GM19043 (cell line): ENCODE data around the gene WDR82.

Experiments used
- ATAC-seq: cut with Tn5 transposase; IDR thresholded peaks from one replicate; pipeline ENCODE4 v1.9.1; 2021; ENCODE audit warnings: low read depth; ENCODE audit not compliant: unreplicated experiment

Gene WDR82

DNA sequence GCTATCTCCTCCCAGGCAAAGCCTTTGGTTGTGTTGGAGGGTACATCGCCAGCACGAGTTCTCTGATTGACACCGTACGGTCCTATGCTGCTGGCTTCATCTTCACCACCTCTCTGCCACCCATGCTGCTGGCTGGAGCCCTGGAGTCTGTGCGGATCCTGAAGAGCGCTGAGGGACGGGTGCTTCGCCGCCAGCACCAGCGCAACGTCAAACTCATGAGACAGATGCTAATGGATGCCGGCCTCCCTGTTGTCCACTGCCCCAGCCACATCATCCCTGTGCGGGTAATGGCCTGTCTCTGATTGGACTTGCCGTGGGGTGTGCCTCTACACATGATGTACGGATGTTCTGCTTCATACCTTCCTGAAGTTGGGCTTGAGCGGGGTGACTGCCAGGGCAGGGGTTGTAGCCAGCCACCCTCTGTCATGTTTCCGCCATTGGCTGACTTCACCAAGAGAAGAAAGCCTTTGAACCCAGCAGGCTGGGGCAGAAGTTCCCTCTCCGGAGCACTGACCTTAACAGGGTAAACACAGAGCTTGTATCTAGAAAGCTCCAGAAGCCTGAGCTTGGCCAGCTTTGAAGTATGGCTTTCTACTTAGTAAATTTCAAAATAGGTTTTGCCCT, 67.1 kb downstream of the WDR82 start:
- no peak for ATAC-seq

DNA sequence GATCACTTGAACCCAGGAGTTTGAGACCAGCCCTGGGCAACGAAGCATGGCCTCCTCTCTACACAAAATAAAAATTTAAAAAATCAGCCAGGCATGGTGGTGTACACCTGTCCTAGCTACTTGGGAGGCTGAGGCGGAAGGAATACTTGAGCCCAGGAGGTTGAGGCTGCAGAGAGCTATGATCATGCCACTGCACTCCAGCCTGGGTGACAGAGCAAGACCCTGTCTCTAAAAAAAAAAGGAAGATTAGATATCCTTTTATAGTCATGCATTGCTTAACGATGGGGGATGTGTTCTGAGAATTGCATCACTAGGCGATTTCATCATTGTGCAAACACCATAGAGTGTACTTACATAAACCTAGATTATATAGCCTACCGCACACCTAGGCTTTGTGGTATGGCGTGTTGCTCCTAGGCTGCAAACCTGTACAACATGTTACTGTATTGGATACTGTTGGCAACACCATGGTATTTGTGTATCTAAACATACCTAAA, 67.9 kb downstream of the WDR82 start:
- ATAC-seq = no peak

GRCh38 chr3:52210037-52210436, 68.4 kb downstream of the WDR82 start:
- no peak for ATAC-seq

GRCh38 chr3:52208556-52208955, 69.9 kb downstream of the WDR82 start:
- no peak for ATAC-seq

DNA sequence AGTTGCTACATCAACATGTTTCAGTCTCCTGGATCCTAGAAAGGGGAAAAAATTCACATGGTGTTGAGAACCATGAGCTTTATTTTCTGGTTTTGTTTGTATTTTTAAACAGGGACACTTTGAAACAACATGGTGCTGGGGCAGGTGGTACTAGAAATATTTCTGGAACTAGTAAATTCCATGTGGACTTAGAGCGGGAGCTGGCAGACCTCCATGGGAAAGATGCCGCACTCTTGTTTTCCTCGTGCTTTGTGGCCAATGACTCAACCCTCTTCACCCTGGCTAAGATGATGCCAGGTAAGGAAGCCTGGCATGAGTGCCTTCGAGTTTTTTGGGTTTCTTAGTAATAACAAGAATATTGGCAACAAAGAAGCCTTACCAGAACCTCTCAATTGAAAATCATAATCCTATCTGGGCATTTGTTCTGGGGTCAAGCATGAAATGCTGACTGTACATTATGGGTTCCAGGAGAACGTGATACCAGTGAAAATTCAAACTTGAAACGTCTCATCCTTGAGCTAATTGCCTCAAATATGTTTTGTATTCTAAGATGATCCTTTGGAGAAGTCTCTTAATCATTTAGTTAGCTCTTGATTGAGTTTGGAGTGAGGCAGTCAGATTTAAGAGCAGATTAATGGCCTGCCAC, 72.6 kb downstream of the WDR82 start:
- ATAC-seq = no peak
